Cardiac muscle cell (in vitro differentiated cells and primary cell): ENCODE measurements around the gene SNX9. TPM values are rescaled to one million over a fixed set of nuclear protein-coding genes. Genes with fewer than 3 reads are reported as not detected.
A peak's percentile ranks its signal among the peaks of the same experiment; 100 is the strongest.

Source experiments
- DNase-seq, 2 donors: peaks; one replicate each; pipeline versions ENCODE4 v3.0.0 to v3.0.0-alpha.2; 2010 to 2017; ENCODE audit warnings: low read depth in 1 of 2, low spot score in 1 of 2
- H3K27ac ChIP-seq: fragments of 200-600 bp; sonication (generic); 2 replicates; pipeline ENCODE4 v1.5.1; 2016
- H3K27me3 ChIP-seq: fragments of 200-600 bp; sonication (generic); 2 replicates; pipeline ENCODE4 v1.6.0; 2016; ENCODE audit warnings: control low read depth
- H3K36me3 ChIP-seq: fragments of 200-600 bp; sonication (generic); 2 replicates; pipeline ENCODE4 v1.5.1; 2016; ENCODE audit warnings: control low read depth
- H3K4me1 ChIP-seq: fragments of 200-600 bp; sonication (generic); 2 replicates; pipeline ENCODE4 v1.8.1; 2017; ENCODE audit warnings: low read depth, mild to moderate bottlenecking, mixed run types
- H3K4me3 ChIP-seq: fragments of 200-600 bp; sonication (generic); 2 replicates; pipeline ENCODE4 v1.5.1; 2016; ENCODE audit warnings: mild to moderate bottlenecking
- H3K9me3 ChIP-seq: fragments of 200-600 bp; sonication (generic); 2 replicates; pipeline ENCODE4 v1.5.1; 2017; ENCODE audit warnings: low read depth, mild to moderate bottlenecking, control low read depth
- polyA plus RNA-seq: library from polyadenylated mRNA; unstranded; fragments of >200 nt; fragmentation: Nextera tagmentation; extraction: Ambion mirVana; gene quantifications from 2 replicates; pipeline ENCODE4 v1.2.1, GENCODE V29; 2016
- total RNA-seq: library from RNA; depleted of rRNA; stranded (reverse); fragments of >200 nt; gene quantifications from 2 replicates; pipeline ENCODE4 v1.2.3, GENCODE V29; 2016
- TF ChIP-seq, protein P1 (sequence below): IDR thresholded peaks from 2 replicates; pipeline ENCODE4 v1.5.1; 2012; ENCODE audit warnings: low read depth, mild to moderate bottlenecking, low read length

The SNX9 gene
- total and polyA plus RNA-seq, 2 experiments from 2014 or later, result 23.9 to 27.0 TPM

DNA sequence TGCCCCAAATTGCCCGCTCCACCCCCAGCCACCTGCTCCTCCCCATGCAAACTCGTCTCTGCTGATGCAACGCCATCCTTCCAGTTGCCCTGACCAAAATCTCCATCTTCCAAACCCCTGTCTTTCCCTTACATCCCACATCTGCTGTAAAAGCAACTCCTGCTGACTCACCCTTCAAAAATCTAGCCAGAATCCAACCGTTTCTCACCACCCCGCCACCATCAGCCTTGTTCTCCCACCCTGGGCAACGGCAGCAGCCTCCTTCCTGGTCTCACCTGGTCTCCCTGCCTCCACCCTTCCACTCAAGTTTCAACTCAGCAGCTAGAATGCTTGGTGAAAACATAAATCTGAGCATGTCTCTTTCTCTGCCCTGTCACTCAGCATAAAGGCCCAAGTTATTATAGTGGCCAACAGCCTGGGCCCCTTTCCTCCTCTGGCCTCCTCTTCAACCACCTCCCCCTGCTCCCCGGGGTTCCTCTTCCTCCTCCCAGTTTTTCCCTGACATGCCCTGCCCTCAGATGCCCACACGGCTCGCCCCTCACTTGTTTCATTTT lies 151.4 kb downstream of the SNX9 start:
- H3K4me1 ChIP-seq, result no peaks in the 10 kb centered on the region
- no peak overlapping the region for H3K27ac ChIP-seq
- no peaks in the 10 kb centered on the region for H3K36me3 ChIP-seq
- TF ChIP-seq, protein P1, sequence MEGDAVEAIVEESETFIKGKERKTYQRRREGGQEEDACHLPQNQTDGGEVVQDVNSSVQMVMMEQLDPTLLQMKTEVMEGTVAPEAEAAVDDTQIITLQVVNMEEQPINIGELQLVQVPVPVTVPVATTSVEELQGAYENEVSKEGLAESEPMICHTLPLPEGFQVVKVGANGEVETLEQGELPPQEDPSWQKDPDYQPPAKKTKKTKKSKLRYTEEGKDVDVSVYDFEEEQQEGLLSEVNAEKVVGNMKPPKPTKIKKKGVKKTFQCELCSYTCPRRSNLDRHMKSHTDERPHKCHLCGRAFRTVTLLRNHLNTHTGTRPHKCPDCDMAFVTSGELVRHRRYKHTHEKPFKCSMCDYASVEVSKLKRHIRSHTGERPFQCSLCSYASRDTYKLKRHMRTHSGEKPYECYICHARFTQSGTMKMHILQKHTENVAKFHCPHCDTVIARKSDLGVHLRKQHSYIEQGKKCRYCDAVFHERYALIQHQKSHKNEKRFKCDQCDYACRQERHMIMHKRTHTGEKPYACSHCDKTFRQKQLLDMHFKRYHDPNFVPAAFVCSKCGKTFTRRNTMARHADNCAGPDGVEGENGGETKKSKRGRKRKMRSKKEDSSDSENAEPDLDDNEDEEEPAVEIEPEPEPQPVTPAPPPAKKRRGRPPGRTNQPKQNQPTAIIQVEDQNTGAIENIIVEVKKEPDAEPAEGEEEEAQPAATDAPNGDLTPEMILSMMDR, result no peak
- no peaks in the 10 kb centered on the region for H3K27me3 ChIP-seq
- no peak overlapping the region for H3K4me3 ChIP-seq
- H3K9me3 ChIP-seq, result no peaks in the 10 kb centered on the region
- peak in 1 of 2 donors; percentile 57 for DNase-seq

DNA sequence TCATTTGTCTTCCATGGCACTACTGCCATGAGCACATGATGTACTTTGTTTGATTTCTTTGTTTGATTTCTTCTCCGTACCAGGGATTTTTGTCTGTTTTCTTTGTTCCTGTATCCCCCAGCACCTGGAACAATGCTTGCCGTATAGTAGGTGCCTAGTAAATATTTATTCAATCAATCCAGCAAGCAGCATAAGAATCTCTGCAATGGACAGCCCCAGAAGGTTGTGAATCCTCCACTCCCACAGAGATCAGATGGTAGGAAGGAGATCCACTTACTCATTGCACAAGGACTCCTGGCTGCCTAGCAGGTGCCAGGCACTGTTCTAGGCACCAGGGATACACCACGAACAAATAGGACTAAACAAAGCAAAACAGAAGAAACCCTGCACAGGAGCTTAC lies 151.9 kb downstream of the SNX9 start:
- no peak overlapping the region for H3K27ac ChIP-seq
- DNase-seq, result no peak
- H3K9me3 ChIP-seq, result no peaks in the 10 kb centered on the region
- no peaks in the 10 kb centered on the region for H3K4me1 ChIP-seq
- no peaks in the 10 kb centered on the region for H3K36me3 ChIP-seq
- H3K4me3 ChIP-seq, result no peak overlapping the region
- no peaks in the 10 kb centered on the region for H3K27me3 ChIP-seq
- TF ChIP-seq, protein P1, result no peak

DNA sequence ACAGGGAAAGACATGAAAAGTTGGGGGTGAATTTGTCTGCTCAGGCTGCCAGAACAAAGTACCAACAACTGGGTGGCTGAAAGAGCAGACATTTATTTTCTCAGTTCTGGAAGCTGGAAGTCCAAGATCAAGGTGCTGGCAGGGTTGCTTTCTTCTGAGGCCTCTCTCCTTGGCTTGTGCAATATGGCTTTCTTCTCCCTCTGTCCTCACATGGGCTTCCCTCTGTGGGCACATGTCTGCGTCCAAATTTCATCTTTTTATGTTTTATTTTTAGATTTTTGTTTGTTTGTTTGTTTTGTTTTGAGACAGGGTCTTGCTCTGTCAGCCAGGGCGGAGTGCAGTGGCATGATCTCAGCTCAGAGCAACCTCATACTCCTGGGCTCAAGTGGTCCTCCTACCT lies 152.4 kb downstream of the SNX9 start:
- no peaks in the 10 kb centered on the region for H3K4me1 ChIP-seq
- TF ChIP-seq, protein P1, result no peak
- DNase-seq, result no peak
- H3K27me3 ChIP-seq, result no peaks in the 10 kb centered on the region
- no peak overlapping the region for H3K27ac ChIP-seq
- H3K36me3 ChIP-seq, result no peaks in the 10 kb centered on the region
- H3K4me3 ChIP-seq, result no peak overlapping the region
- H3K9me3 ChIP-seq, result no peaks in the 10 kb centered on the region

DNA sequence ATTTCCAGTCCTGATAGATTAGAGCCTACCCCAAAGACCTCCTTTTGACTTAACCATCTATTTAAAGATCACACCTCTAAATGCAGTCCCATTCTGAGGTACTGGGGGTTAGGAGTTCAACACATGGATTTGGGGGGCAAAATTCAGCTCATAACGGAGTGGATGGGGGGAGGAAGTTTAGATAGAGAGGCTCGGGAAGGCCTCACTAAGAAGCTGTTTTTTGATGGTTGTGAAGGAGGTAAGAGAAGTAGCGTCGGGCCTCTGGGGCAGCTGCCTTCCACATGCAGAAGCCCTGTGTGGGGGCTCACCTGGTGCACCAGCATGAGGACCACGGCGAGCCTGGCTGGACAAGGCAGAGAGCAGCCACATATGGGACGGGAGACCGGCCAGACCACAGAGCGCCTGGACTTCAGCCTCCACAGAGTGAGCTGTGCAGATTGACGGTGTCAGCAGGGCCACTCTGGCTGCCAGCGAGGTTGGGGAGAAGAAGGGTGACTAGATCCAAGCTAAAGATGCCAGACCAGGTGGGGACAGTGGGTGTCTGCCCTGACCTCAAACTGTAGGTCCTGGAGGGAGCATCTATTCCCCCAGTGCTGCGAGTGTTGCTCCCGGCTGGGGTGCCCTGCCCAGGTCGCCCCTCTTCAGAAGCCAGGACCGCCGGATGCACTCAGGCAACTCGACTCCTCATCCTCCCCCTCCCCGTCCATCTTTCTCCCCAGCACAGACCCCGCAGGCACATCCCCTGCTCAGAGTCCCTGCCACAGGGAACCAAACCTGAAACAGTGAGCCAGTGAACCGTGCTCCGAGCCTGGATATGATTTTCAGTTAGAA lies 153.5 kb downstream of the SNX9 start:
- Histone ChIP-seq H3K36me3 (no peaks in the 10 kb centered on the region), H3K27me3 (no peaks in the 10 kb centered on the region), H3K4me1 (no peaks in the 10 kb centered on the region), H3K27ac (no peak overlapping the region), H3K9me3 (no peaks in the 10 kb centered on the region), H3K4me3 (no peak overlapping the region)
- DNase-seq, result no peak
- TF ChIP-seq, protein P1, result no peak

DNA sequence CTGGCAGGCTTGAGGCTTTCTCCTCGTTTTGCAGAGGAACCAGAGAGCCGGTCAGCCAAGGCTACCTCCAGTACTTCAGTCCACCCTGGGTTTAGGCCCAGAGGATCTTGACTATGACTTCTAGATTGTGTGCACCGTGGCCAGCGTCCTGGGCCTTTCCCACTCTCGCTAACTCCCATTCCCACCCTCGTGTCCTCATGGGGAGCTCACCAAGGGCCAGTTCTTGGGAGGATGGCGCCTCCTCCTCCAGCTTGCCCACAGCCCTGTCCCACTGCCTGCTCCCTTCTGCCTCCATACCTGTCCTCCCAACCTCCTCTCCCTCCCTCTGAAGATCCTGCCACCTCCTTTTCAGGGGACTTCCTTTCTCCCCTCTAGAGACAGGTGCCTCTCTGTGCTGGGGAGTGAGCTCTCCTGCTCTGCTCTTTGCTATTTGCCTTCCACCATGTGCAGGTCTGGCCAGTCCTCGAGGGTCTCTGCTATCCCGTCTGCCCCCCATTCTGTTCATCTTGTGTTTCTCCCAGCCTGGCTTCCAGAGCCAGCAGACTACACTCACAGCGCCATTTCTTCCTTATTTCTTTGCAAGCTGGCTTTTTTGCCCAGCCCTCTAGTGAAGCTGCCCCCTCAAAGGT lies 154.2 kb downstream of the SNX9 start:
- no peak overlapping the region for H3K27ac ChIP-seq
- H3K9me3 ChIP-seq, result no peaks in the 10 kb centered on the region
- DNase-seq, result no peak
- no peaks in the 10 kb centered on the region for H3K36me3 ChIP-seq
- no peaks in the 10 kb centered on the region for H3K4me1 ChIP-seq
- no peak overlapping the region for H3K4me3 ChIP-seq
- no peaks in the 10 kb centered on the region for H3K27me3 ChIP-seq
- TF ChIP-seq, protein P1, result no peak
